HG03135 (cell line): ENCODE measurements around the gene GADD45A.

ENCODE experiments used
- ATAC-seq: cut with Tn5 transposase; IDR thresholded peaks from one replicate; pipeline ENCODE4 v1.9.1; 2021; ENCODE audit warnings: mild to moderate bottlenecking, moderate library complexity; ENCODE audit not compliant: unreplicated experiment

The GADD45A gene

GRCh38 chr1:67666636-67667035, 18.4 kb upstream of the GADD45A start:
- ATAC-seq = no peak

- no peak for ATAC-seq
These were observed 16.3 kb upstream of the GADD45A start for GRCh38 chr1:67668660-67669059.

- ATAC-seq = no peak
These were observed 12.7 kb upstream of the GADD45A start for GRCh38 chr1:67672260-67672803.

DNA sequence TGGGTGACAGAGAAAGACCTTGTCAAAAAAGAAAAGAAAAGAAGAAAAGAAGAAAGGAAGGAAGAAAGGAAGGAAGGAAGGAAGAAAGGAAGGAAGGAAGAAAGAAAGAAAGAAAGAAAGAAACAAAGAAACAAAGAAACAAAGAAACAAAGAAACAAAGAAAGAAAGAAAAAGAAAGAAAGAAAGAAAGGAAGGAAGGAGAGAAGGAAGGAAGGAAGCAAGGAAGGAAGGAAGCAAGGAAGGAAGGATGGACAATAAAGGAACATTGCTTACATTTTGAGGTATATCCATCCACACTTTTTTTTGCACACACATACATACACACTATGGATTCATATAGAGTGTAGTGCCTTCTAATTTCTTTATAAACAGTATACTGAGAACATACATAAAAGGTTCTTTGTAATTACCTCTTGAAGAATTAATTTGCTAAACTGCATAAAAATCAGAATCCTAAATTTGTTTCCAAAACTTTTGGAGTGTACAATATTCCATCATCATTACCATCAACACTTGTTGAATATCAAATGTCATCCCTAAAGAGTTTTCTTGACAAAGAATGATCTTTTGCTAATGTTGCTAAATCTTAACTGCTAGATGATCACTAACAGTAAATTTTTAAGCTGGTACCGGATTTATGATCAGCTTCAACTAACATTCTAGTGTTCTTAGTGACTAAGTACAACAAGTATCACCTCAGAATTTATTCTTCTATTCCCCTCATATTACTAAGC, 11.4 kb upstream of the GADD45A start:
- no peak for ATAC-seq

GRCh38 chr1:67674260-67675011, 10.6 kb upstream of the GADD45A start:
- no peak for ATAC-seq

DNA sequence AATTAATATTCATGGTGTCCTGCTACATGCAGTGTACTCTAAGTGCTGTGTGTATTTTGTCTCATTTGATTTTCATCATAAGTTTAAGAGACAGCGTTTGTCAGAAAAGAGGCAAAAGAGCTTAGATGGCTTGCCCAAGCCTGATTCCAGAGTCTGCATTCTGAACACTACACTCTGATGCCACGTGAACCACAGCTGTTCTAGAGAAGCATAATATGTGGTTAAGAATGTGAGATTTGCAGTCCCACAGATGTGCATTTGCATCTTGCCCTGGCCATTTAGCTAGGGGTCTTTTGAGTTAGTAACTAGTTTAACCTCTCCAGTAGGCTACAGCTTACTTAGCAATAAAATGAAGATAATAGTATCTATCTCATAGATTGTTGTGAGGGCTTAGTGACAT, 9.2 kb upstream of the GADD45A start:
- ATAC-seq = no peak

- no peak for ATAC-seq
These were observed 8.7 kb upstream of the GADD45A start for GRCh38 chr1:67676287-67676686.

DNA sequence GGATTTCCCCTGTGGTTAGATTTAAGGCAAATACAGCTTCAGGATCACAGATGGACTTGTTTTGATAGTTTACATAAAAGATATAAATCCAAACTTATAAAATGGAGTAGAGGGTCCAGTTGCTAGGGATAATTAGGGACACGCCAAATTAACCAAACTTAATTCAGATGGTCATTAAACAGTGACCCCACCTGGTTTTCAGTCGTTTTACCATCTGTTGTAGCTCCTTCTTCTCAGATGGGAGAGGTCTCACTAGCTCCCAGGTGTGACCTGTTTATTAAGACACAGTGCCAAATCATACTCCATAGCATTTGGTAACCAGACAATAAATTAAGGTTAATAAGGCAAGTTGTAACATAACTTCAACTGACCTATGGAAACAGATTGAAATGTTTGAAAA, 8.1 kb upstream of the GADD45A start:
- ATAC-seq = no peak

DNA sequence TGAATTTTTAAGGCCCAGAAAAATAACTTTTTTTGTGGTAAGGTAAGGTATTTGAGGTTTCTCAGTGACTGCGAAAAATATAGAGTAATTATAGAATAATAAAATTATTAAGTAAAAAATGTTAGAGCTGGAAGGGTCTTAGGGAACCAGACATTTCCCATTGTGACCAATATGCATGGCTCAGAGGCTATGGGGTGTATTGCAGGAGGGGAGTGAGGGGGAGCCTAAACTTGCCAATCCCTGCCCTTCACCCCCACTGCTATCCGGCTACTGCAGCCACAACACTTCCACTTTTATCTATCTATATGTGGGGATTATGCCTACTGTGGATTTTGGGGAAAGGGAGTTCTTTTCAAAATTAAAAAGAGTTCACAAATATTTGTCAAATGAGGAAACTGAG, 7.6 kb upstream of the GADD45A start:
- ATAC-seq = no peak

GRCh38 chr1:67677930-67678329, 7.1 kb upstream of the GADD45A start:
- ATAC-seq = no peak

DNA sequence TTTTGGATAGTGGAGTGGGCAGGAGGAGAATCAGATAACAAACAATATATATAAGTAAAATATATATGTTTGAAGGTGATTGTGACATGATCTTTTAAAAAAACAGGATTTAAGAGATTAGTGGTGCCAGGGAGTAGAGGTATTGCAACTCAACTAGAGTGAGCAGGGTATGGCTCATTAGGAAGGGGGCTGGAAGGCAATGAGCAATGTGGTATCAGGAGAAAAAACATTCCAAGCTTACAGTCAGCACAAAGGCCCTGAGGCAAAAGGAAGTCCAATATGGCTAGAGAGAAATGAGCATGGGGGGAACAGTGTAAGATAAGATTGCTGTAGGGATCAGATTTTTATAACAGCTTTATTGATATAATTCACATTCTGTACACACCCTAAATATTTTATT, 5.3 kb upstream of the GADD45A start:
- no peak for ATAC-seq

DNA sequence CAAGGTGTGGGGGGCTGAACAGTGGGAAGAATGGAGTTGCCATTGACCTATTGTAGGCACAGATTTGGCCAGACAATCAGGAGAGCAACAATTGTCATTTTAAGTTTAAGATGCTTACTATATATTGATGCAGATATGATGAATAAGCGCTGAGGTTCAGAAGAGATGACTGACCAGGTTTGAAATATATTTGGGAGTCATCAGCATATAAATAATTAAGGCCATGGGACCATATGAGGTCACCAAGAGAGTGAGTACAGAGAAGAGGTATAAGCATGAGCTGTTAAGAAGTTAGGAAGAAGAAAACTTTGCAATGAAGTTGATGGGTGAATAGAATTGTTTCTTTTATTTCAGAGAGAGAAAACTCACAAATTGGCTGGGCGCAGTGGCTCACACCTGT, 4.5 kb upstream of the GADD45A start:
- ATAC-seq = no peak

GRCh38 chr1:67682659-67683197, 2.3 kb upstream of the GADD45A start:
- ATAC-seq = no peak

GRCh38 chr1:67683316-67683715, 1.7 kb upstream of the GADD45A start:
- ATAC-seq = no peak

GRCh38 chr1:67683766-67684525, 1.1 kb upstream of the GADD45A start:
- ATAC-seq = no peak

DNA sequence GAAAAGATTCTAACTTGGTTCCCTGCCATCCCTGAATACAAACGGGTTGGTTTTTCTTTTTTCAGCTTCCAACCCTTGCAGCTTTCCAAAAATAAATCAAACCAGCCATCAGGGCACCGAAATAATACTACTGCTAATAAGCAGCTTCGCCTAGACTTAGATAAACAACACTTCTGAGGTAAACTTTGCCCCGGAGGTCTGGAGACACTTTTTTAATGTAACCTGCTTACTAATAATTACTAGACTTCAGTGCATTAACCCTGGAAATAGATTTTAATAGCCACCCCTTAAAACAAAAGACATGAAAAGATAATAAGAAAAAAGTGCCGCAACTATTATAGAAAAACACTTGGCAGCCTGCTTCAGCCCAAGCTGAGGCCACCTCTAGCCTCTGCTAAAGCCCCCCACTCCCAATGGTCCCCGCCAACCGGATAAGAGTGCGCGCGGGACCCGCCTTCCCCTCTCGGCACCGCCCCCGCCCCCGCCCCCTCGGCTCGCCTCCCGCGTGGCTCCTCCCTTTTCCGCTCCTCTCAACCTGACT, 405 bp upstream of the GADD45A start:
- no peak for ATAC-seq

DNA sequence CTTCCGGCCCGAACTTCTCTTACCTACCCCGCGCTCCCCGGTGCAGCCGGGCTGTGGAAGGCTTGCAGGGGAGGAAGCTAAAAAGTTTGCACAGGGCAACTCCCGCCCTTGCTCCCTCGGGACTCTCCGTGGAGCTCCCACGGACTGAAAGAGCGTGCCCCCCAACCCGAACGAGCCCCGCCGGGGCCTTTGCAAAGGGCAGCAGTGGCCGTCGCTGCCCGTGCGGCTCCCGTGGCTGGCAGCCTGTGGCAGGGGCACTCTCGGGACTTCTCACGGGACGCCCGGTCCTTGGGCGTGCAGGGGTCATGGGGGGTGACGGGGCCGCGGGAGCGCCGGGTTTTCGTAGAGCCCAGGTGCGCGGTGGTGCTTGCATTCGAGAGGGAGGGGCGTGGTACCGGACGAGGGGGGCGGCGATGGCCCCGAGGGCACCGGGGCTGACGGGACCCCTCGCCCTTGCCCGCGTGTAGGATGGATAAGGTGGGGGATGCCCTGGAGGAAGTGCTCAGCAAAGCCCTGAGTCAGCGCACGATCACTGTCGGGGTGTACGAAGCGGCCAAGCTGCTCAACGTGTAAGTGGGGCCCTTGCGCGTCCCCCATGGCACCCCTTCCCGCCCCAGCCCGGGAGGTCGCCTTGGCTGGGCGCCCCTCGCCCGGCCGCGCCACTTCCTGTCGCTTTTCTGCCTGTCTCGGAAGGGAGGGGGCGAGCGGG, 711 bp downstream of the GADD45A start:
- ATAC-seq = peak; percentile 15

DNA sequence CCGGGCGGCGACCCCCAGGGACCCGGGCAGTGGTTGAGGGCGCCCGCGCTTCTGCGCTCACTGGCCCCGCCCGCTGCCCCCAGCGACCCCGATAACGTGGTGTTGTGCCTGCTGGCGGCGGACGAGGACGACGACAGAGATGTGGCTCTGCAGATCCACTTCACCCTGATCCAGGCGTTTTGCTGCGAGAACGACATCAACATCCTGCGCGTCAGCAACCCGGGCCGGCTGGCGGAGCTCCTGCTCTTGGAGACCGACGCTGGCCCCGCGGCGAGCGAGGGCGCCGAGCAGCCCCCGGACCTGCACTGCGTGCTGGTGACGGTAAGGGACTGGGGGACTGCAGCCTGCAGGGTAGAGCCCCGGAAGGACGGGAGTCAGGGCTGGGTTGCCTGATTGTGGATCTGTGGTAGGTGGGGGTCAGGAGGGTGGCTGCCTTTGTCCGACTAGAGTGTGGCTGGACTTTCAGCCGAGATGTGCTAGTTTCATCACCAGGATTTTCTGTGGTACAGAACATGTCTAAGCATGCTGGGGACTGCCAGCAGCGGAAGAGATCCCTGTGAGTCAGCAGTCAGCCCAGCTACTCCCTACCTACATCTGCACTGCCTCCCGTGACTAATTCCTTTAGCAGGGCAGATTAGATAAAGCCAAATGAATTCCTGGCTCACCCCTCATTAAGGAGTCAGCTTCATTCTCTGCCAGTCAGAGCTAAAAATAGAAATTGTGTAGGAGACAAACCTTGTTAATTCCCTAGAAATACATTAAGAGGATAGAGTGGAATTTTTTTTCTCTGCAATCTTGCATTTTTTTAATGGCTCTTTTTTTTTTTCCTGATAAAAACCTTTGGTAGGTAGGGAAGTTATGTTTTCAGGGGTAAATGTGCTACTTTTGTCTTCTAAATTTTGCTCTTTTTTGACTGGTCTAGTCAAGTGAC, 1.5 kb downstream of the GADD45A start:
- peak; percentile 14 for ATAC-seq

DNA sequence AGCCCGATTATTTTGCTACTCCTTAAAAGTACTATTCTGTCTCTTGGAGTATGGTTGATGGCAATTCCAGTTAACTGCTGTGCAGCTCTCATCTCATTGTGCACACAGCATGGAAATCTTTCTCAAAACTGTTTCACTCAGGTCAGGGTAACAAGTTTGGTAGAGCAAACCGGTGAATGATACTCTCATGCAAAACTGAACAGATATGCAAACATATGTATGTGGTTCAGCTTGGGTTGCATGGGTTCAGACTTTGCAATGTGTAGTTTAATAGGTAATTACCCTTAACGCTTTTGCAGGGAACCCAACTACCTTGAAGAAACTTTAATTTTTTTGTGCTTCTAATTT, 2.2 kb downstream of the GADD45A start:
- no peak for ATAC-seq
